ENCODE data around the gene GSTP1.
"Not testable (repeated sequence)": the region's sequence is repeated elsewhere in the genome, so short reads cannot be mapped to it uniquely, and the experiment has no call there.

GSTP1 gene

GRCh38 chr11:67616431-67617242 lies 33.0 kb downstream of the GSTP1 start:
- DNase-seq, result no peak

GRCh38 chr11:67617243-67617953 lies 33.8 kb downstream of the GSTP1 start:
- DNase-seq, result no peak

DNA sequence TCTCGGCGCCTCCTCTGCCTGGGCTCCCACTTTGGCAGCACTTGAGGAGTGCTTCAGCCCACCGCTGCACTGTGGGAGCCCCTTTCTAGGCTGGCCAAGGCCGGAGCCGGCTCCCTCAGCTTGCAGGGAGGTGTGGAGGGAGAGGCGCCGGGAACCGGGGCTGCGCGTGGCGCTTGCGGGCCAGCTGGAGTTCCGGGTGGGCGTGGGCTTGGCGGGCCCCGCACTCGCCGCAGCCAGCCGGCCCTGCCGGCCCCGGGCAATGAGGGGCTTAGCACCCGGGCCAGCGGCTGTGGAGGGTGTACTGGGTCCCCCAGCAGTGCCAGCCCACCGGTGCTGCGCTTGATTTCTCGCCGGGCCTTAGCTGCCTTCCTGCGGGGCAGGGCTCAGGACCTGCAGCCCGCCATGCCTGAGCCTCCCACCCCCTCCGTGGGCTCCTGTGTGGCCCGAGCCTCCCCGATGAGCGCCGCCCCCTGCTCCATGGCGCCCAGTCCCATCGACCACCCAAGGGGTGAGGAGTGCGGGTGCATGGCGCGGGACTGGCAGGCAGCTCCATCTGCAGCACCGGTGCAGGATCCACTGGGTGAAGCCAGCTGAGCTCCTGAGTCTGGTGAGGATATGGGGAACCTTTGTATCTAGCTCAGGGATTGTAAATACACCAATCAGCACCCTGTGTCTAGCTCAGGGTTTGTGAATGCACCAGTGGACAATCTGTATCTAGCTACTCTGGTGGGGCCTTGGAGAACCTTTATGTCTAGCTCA lies 35.5 kb downstream of the GSTP1 start:
- not testable (repeated sequence) for DNase-seq

DNA sequence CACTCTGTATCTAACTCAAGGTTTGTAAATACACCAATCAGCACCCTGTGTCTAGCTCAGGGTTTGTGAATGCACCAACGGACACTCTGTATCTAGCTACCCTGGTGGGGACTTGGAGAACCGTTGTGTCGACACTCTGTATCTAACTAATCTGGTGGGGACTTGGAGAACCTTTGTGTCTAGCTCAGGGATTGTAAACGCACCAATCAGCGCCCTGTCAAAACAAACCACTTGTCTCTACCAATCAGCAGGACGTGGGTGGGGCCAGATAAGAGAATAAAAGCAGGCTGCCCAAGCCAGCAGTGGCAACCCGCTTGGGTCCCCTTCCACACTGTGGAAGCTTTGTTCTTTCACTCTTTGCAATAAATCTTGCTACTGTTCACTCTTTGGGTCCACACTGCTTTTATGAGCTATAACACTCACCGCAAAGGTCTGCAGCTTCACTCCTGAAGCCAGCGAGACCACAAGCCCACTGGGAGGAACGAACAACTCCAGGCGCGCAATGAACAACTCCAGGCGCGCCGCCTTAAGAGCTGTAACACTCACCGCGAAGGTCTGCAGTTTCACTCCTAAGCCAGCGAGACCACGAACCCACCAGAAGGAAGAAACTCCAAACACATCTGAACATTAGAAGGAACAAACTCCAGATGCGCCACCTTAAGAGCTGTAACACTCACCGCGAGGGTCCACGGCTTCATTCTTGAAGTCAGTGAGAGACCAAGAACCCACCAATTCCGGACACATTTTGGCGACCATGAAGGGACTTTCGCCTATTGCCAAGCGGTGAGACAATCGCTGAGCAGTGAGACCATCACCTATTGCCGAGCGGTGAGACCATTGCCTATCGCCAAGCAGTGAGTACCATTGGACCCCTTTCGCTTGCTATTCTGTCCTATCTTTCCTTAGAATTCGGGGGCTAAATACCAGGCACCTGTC lies 36.3 kb downstream of the GSTP1 start:
- DNase-seq, result not testable (repeated sequence)

GRCh38 chr11:67620621-67621020 lies 37.0 kb downstream of the GSTP1 start:
- not testable (repeated sequence) for DNase-seq

DNA sequence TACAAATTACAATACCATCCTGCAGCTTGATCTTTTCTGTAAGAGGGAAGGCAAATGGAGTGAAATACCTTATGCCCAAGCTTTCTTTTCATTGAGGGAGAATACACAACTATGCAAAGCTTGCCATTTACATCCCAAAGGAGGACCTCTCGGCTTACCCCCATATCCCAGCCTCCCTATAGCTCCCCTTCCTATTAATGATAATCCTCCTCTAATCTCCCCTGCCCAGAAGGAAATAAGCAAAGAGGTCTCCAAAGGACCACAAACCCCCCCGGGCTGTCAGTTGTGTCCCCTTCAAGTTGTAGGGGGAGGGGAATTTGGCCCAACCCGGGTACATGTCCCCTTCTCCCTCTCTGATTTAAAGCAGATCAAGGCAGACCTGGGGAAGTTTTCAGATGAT lies 38.3 kb downstream of the GSTP1 start:
- not testable (repeated sequence) for DNase-seq

DNA sequence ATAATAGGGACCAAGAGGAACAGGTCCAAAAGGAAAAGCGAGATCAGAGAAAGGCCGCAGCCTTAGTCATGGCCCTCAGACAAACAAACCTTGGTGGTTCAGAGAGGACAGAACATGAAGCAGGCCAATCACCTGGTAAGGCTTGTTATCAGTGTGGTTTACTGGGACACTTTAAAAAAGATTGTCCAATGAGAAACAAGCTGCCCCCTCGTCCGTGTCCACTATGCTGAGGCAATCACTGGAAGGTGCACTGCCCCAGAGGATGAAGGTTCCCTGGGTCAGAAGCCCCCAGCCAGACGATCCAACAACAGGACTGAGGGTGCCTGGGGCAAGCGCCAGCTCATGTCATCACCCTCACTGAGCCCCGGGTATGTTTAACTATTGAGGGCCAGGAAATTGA lies 39.3 kb downstream of the GSTP1 start:
- DNase-seq, result not testable (repeated sequence)

GRCh38 chr11:67623795-67624194 lies 40.2 kb downstream of the GSTP1 start:
- DNase-seq, result not testable (repeated sequence)

- not testable (repeated sequence) for DNase-seq
These were observed 42.7 kb downstream of the GSTP1 start for GRCh38 chr11:67626131-67626833.

DNA sequence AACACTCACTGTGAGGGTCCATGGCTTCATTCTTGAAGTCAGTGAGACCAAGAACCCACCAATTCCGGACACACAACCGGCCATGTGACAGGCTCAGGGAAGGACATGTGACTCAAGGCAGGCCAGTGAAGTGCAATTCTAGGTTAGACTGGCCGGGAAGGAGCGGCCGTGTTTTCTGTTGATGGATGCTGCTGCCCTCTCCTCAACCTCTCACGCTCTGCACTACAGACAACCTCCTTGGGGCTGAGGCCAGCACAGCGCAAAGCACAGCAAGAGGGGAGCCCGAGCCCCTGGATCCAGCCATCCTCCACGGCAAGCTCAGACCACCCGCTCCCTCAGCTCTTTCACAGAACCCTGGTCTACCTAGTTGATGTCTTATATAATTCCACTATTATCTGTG lies 43.4 kb downstream of the GSTP1 start:
- DNase-seq, result no peak

- DNase-seq, result no peak
These were observed 43.8 kb downstream of the GSTP1 start for GRCh38 chr11:67627441-67627811.

GRCh38 chr11:67627812-67628624 lies 44.4 kb downstream of the GSTP1 start:
- no peak for DNase-seq

DNA sequence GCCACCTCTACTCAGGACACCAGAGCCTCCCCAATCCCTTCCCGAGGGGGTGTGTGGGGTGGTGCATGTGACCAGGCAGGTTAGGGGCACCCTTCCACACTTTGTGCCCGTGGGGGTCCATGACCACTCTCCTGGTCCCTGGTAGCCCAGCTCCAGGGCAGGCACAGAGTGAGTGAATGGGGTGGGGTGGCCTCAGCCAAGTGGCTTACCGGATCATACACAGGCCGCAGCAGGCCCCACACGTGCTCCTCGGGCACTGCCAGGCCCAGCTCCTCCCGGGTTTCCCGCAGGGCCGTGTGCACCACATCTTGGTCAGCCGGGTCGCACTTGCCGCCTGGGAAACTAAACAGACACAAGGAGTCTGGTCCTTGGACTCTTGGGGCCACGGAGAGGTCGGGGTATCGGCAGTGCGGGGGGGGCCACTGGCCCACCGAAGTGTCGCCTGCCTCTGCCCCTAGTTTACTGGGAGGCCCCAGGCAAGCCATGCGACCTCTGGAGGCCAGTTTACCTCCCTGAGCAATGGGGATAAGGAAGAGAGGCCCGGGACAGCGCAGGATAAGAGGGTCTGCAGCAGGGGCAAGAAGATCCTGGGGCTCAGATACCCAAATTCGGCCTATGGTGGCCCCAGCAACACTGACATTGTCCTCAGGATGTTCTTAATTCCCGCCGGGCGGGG lies 45.2 kb downstream of the GSTP1 start:
- no peak for DNase-seq

DNA sequence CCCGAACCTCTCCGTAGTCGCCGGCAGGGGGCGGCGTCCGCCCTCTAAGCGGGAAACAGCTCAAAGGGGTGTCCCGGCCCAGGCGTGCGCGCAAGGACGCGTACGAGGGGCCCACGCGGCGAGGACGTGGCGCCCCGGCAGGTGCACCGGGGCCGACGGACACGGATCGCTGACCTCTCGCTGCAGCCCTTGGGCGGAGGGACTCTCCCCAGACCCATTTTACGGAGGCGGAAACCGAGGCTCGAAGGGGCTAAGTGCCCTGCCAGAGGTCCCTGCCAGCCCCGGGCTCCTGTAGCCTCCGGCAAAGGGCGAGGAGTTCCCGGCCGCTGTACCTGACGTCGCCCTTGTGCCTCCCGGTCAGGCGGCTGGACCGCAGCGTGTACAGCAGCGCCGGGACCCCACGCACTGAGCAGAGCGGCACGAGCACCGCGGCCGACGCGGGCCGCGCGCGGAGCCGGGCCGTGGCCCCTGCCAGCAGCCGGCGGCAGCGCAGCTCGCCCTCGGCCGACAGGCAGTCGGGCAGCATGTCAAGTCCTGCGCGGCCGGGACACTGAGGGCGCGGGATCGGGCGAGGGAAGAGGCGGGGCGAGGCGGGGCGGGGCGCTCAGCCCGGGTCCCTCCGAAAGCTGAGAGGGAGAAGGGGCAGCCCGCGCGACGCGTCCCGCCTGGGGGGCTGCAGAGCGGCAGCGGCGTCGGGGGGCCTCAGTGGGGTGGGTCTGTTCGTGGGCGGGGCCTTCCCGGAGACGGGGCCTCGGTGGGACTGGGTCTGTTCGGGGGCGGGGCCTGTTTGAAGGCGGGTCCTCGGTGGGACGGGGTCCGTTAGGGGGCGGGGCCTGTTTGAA lies 46.0 kb downstream of the GSTP1 start, which contains the start of gene NUDT8:
Gene NUDT8, minus strand, starts transcription at position 552 of the 842 bp plus-strand sequence. Its CDS starts 26 bp downstream, at position 526.
- DNase-seq, result peak; percentile 87

DNA sequence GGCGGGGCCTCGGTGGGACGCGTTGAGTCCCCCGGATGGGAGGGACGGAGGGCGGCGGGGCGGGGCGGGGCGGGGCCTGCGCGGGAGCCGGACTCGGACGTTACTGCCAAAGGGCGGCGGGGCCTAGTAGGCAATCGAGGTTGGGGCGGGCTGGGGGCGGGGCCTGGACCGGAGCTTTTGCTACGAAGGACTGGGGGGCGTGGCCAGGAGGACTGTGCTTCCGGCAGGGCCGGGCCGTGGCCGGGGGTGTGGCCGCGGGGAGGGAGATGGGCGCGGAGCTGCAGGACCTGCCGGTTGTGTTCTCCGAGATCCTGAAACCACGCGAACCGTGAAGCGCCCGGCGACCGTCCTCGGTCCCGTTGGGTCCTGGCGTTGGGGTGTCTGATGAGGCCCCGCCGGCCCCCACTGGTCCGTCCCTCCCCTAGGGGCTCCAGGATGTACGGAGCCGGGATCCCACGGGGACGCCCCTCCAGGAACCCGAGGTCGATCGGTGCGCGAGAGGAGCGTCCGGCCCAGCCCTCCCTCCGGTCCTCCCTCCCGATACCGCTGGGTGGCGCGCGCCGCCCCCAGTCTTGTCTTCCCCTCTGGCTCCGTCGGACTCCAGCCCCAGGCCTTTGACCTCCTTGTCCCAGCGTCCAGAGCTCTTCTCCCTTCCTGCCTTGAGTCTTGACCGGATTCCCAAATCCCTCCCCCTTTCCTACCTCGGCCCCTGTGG lies 46.8 kb downstream of the GSTP1 start:
- DNase-seq, result peak; percentile 95

- no peak for DNase-seq
These were observed 47.3 kb downstream of the GSTP1 start for GRCh38 chr11:67630943-67631331.

- no peak for DNase-seq
These were observed 47.8 kb downstream of the GSTP1 start for GRCh38 chr11:67631411-67631810.

DNA sequence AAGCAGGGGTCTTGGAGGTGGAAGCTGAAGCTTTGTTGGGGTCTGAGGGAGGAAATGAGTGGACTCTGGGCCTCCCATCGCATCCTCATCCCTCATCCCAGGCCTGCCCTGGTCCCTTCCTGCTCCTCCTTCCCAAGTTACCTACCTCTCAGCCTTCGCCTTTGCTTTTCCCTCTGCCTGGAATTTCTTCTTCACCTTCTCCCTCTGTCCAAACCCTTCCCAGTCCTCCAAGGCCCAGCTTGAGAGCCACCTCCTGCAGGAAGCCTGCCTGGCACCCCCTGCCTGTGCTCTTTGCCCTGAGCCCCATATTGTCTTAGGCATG lies 48.2 kb downstream of the GSTP1 start:
- DNase-seq, result no peak
